Measurements from ENCODE around the gene TYK2.

DNA sequence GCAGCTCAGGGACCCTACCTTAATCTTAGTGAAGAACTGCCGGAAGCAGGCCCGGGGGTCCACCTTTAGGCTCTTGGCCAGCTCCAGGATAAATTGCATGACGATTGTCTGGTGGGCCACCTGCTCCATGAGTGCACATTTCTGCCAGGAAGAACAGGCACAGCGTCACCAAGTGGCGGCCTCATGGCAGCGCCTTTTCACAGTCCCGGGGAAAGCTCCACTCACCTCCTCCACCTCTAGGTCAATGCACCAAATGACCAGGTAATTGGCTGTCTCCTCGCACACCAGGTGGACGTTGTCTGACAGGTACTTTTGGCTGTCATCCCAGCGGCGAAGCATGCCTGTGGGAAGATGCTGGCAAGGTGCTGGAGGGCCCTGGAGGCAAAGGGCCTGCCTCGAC lies 14.6 kb upstream of the TYK2 start:
- TF ChIP-seq CTCF (conservative IDR thresholded peaks at IDR 0.05; ENCODE audit: low read depth, low read length) (no peak), EZH2 (IDR thresholded peaks at IDR 0.05; ENCODE audit: borderline replicate concordance, low read depth, low read length, poor library complexity, severe bottlenecking) (no peak)
